GM19025 (cell line): ENCODE measurements around the gene BEND7.

Source experiments
- ATAC-seq: cut with Tn5 transposase; IDR thresholded peaks from one replicate; pipeline ENCODE4 v1.9.1; 2021; ENCODE audit warnings: mild to moderate bottlenecking, low read depth, moderate library complexity; ENCODE audit not compliant: unreplicated experiment

The BEND7 gene

GRCh38 chr10:13521026-13521425 lies 7.8 kb downstream of the BEND7 start:
- no peak for ATAC-seq

GRCh38 chr10:13520194-13520593 lies 8.6 kb downstream of the BEND7 start:
- ATAC-seq, result no peak

DNA sequence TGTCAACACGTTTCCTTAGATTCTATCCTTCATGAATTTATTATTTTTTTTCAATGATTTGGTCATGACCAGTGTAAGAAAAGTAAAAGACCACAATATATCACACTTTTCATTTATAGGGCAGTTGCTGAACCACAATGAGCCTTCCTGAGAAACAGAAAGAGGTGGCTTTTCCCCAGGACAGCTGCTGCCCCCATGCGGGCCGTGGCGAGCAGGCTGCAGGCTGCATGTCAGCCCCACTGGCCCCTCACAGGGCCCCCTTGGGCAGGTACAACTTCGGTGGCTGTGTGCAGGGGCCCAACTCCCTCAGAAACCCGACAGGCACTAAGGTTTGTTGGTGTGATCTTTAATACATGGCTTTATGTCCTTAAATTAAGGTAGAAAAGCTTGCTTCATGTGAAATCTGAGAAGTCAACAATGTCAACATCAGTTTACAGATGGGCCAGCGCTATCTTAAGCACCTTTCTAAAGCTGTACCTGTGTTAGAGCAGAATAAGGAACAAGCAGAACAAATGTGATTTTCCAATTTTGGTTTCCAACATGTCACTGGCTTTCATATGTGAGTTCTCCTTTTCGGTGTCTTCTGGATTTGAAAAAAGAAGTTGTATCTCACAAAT lies 10.6 kb downstream of the BEND7 start:
- no peak for ATAC-seq

DNA sequence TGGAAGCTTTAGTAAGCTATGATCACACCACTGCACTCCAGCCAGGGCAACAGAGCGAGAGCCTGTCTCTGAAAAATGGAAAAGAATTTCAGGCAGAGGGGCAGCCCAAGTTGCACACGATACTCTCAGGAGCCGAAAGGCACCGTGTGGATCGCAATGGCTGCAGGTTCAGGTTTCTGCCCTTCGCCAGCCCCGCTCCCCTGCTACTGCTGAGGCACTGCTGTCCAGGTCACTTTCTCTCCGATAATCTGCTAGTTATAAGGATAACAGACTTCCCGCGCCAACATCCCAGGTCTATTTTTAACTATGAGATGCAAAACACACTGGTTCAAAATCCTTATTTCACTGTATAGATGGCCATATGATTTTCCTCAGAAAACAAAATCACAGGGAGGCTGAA lies 11.1 kb downstream of the BEND7 start:
- no peak for ATAC-seq

- no peak for ATAC-seq
Observed at GRCh38 chr10:13516176-13516575, 12.6 kb downstream of the BEND7 start.

DNA sequence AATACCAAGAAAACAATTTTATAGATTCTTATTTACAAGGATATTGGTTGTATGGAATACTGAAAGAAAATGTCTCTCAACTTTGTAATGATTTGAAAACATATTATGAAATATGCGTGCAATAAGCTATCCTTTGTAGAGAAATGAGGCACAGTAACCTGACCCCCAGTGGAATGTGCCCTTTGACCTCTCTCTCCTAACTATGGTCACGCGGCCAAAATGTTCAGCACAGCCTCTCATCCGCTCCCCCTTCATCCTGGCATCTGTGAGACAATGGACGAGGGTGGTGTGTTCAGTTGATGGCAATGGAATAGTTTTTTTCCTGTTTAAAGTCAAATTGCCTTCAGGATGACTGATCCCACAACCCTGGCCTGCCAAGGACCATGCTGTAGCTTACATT lies 13.3 kb downstream of the BEND7 start:
- ATAC-seq, result no peak

- no peak for ATAC-seq
Observed at GRCh38 chr10:13514296-13514695, 14.5 kb downstream of the BEND7 start.

- no peak for ATAC-seq
Observed at GRCh38 chr10:13512564-13512963, 16.2 kb downstream of the BEND7 start.

GRCh38 chr10:13511409-13511808 lies 17.4 kb downstream of the BEND7 start:
- ATAC-seq, result no peak

DNA sequence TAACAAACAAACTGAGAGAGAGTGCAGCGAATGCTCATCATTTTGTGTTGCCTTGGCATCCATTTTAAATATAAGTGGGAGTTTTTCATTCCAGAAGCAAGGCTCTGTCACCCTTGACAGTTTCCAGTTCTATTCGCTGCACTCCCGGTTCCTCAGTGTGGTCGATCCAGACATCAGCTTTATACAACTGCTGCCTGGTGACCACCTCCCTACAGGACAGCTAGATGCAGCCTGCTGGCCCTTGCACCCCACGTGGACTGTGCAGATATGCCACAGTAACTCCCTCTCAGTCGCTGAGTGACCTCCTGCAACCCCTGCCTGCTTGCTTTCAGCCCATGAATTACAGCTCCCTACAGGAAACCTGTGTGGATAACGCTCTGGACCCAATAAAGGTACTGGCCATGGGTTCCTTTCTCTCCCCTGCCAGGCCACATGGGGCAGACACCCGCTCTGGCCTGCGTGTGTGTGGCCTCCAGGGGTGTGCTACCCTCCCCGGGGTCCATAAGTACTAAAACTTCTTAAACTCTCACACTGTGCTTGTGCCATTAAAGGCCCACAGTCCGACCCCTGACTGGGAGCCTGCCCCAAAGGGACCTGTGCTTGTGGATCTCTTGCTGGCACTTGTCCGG lies 23.6 kb downstream of the BEND7 start:
- ATAC-seq, result no peak

GRCh38 chr10:13503745-13504463 lies 24.9 kb downstream of the BEND7 start:
- ATAC-seq, result no peak

GRCh38 chr10:13502380-13502779 lies 26.4 kb downstream of the BEND7 start:
- ATAC-seq, result no peak

DNA sequence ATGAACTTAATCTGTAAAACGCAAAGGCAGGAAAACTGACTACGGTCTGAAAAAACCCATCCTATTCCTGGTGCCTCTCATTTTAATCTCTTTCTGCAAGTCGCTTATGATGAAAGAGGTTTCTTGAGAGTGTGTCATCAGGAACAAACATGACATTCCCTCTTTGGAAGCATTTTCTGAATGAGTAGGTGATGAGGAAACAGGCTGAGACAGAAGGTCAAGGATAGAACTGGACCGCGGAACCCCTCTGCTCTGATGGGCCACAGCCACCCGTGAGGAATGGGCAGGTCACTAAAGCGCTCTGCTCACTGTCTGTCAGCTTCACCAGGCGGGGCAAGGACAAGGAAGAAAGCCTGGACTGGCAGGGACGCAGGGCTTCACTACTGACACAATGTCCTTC lies 28.6 kb downstream of the BEND7 start:
- no peak for ATAC-seq

GRCh38 chr10:13499150-13499549 lies 29.7 kb downstream of the BEND7 start:
- no peak for ATAC-seq

- ATAC-seq, result no peak
Observed at GRCh38 chr10:13496931-13497330, 31.9 kb downstream of the BEND7 start.

- ATAC-seq, result no peak
Observed at GRCh38 chr10:13496164-13496563, 32.6 kb downstream of the BEND7 start.

- no peak for ATAC-seq
Observed at GRCh38 chr10:13492493-13493180, 36.2 kb downstream of the BEND7 start.

DNA sequence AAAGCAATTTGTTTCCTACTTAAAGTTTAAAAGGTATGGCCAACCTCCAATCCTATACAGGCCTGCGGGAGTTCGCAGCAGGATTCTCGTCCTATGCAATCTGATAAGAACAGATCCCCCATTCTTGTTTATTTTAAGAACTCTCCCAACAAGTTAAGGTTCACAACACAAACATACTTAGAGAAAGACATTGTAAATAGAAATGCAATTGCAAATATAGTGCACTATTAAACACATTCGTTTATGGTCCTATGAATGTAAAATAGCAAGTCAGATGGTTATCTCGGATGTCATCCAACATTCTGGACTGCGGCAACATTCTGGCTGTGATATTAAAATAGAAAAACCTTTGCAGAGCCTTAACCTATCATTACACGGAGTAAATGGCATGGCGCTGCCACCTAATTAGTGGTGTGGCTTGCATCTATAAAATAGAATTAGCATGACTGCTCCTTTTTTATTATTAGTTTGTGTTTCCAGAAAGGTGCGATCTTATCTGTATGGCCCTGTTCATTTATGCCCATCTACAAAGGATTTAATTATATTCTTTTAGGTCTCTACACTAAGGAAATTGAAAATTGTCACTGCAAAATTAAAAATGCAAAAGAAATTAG lies 37.0 kb downstream of the BEND7 start:
- ATAC-seq, result no peak

GRCh38 chr10:13490503-13490902 lies 38.3 kb downstream of the BEND7 start:
- no peak for ATAC-seq

GRCh38 chr10:13489035-13489599 lies 39.7 kb downstream of the BEND7 start:
- no peak for ATAC-seq

DNA sequence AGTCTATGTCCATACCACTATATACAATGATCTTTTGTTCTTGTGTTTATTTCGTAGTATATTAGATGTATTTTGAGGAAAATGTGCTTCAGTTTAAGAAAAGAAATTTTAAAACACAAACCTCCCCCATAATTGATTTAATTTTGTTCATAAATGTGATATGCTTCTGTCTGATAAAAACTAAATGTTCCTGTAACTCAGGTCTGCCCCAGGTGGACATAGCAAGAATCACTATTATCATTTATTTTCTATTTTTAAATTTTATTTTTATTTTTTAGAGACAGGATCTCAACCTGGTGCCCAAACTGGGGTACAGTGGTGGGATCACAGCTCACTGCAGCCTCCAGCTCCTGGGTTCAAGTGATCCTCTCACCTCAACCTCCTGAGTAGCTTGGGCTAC lies 43.2 kb downstream of the BEND7 start:
- no peak for ATAC-seq
